ENCODE measurements around the gene EDIL3. TPM values are rescaled to one million over a fixed set of nuclear protein-coding genes. Genes with fewer than 3 reads are reported as not detected.
"Not testable (repeated sequence)": the region's sequence is repeated elsewhere in the genome, so short reads cannot be mapped to it uniquely, and the experiment has no call there.

Gene EDIL3
- total RNA-seq, 2 donors from 2014 or later: not detected

GRCh38 chr5:84370176-84370575 is 14.5 kb downstream of the EDIL3 start:
- Mint-ChIP-seq H3K36me3 (ENCODE audit: insufficient read depth in 2 of 2) (peaks cover 0 to 1% of the 10 kb centered on the region in 2 donors), H3K27ac (no peak overlapping the region), H3K27me3 (ENCODE audit: low read depth) (no peaks in the 10 kb centered on the region), H3K9me3 (no peaks in the 10 kb centered on the region), H3K4me1 (ENCODE audit: low read depth) (no peaks in the 10 kb centered on the region), H3K4me3 (no peak overlapping the region)
- ATAC-seq (replicated peaks in 1 of 2) (no peak), DNase-seq (no peak)

GRCh38 chr5:84364043-84364442 is 20.6 kb downstream of the EDIL3 start:
- DNase-seq (no peak), ATAC-seq (replicated peaks in 1 of 2) (no peak)
- Mint-ChIP-seq H3K4me1 (ENCODE audit: low read depth) (no peaks in the 10 kb centered on the region), H3K27ac (no peak overlapping the region), H3K27me3 (ENCODE audit: low read depth) (no peaks in the 10 kb centered on the region), H3K36me3 (ENCODE audit: insufficient read depth in 2 of 2) (no peaks in the 10 kb centered on the region), H3K4me3 (no peak overlapping the region), H3K9me3 (no peaks in the 10 kb centered on the region)

GRCh38 chr5:84362061-84362720 is 22.5 kb downstream of the EDIL3 start:
- H3K27ac Mint-ChIP-seq: no peak overlapping the region
- no peak for DNase-seq
- H3K27me3 Mint-ChIP-seq (ENCODE audit: low read depth): no peaks in the 10 kb centered on the region
- H3K36me3 Mint-ChIP-seq (ENCODE audit: insufficient read depth in 2 of 2): no peaks in the 10 kb centered on the region
- ATAC-seq (replicated peaks in 1 of 2): no peak
- no peaks in the 10 kb centered on the region for H3K4me1 Mint-ChIP-seq (ENCODE audit: low read depth)
- H3K4me3 Mint-ChIP-seq: no peak overlapping the region
- H3K9me3 Mint-ChIP-seq: no peaks in the 10 kb centered on the region

GRCh38 chr5:84361572-84361971 is 23.1 kb downstream of the EDIL3 start:
- ATAC-seq (replicated peaks in 1 of 2) (no peak), DNase-seq (no peak)
- Mint-ChIP-seq H3K4me3 (no peak overlapping the region), H3K36me3 (ENCODE audit: insufficient read depth in 2 of 2) (no peaks in the 10 kb centered on the region), H3K9me3 (no peaks in the 10 kb centered on the region), H3K27ac (no peak overlapping the region), H3K27me3 (ENCODE audit: low read depth) (no peaks in the 10 kb centered on the region), H3K4me1 (ENCODE audit: low read depth) (no peaks in the 10 kb centered on the region)

- H3K36me3 Mint-ChIP-seq (ENCODE audit: insufficient read depth in 2 of 2): no peaks in the 10 kb centered on the region
- no peaks in the 10 kb centered on the region for H3K27me3 Mint-ChIP-seq (ENCODE audit: low read depth)
- peaks cover 0 to 1% of the 10 kb centered on the region in 2 donors for H3K9me3 Mint-ChIP-seq
- no peak for DNase-seq
- no peaks in the 10 kb centered on the region for H3K4me1 Mint-ChIP-seq (ENCODE audit: low read depth)
- H3K4me3 Mint-ChIP-seq: no peak overlapping the region
- ATAC-seq (replicated peaks in 1 of 2): no peak
- no peak overlapping the region for H3K27ac Mint-ChIP-seq
Measured at GRCh38 chr5:84360056-84360455, 24.6 kb downstream of the EDIL3 start.

GRCh38 chr5:84354101-84354500 is 30.6 kb downstream of the EDIL3 start:
- H3K9me3 Mint-ChIP-seq: peaks cover 0 to 1% of the 10 kb centered on the region in 2 donors
- H3K27me3 Mint-ChIP-seq (ENCODE audit: low read depth): no peaks in the 10 kb centered on the region
- H3K27ac Mint-ChIP-seq: no peak overlapping the region
- H3K4me1 Mint-ChIP-seq (ENCODE audit: low read depth): no peaks in the 10 kb centered on the region
- no peaks in the 10 kb centered on the region for H3K36me3 Mint-ChIP-seq (ENCODE audit: insufficient read depth in 2 of 2)
- ATAC-seq (replicated peaks in 1 of 2): no peak
- DNase-seq: no peak
- H3K4me3 Mint-ChIP-seq: no peak overlapping the region

- Mint-ChIP-seq H3K4me1 (ENCODE audit: low read depth) (no peaks in the 10 kb centered on the region), H3K9me3 (no peaks in the 10 kb centered on the region), H3K36me3 (ENCODE audit: insufficient read depth in 2 of 2) (no peaks in the 10 kb centered on the region), H3K27ac (no peak overlapping the region), H3K27me3 (ENCODE audit: low read depth) (no peaks in the 10 kb centered on the region), H3K4me3 (no peak overlapping the region)
- DNase-seq (no peak), ATAC-seq (replicated peaks in 1 of 2) (no peak)
Measured at GRCh38 chr5:84344788-84345187, 39.9 kb downstream of the EDIL3 start.

- no peak for ATAC-seq (replicated peaks in 1 of 2)
- no peaks in the 10 kb centered on the region for H3K9me3 Mint-ChIP-seq
- H3K27ac Mint-ChIP-seq: no peak overlapping the region
- no peak overlapping the region for H3K4me3 Mint-ChIP-seq
- H3K27me3 Mint-ChIP-seq (ENCODE audit: low read depth): no peaks in the 10 kb centered on the region
- no peaks in the 10 kb centered on the region for H3K4me1 Mint-ChIP-seq (ENCODE audit: low read depth)
- no peak for DNase-seq
- H3K36me3 Mint-ChIP-seq (ENCODE audit: insufficient read depth in 2 of 2): no peaks in the 10 kb centered on the region
Measured at GRCh38 chr5:84343171-84343570, 41.5 kb downstream of the EDIL3 start.

GRCh38 chr5:84332106-84332505 is 52.6 kb downstream of the EDIL3 start:
- ATAC-seq (replicated peaks in 1 of 2): no peak
- DNase-seq: no peak
- Mint-ChIP-seq H3K9me3 (peaks cover 3 to 5% of the 10 kb centered on the region in 2 donors), H3K4me1 (ENCODE audit: low read depth) (no peaks in the 10 kb centered on the region), H3K36me3 (ENCODE audit: insufficient read depth in 2 of 2) (no peaks in the 10 kb centered on the region), H3K27ac (no peak overlapping the region), H3K27me3 (ENCODE audit: low read depth) (no peaks in the 10 kb centered on the region), H3K4me3 (no peak overlapping the region)

- no peak for ATAC-seq (replicated peaks in 1 of 2)
- no peaks in the 10 kb centered on the region for H3K27me3 Mint-ChIP-seq (ENCODE audit: low read depth)
- H3K9me3 Mint-ChIP-seq: peaks cover 0 to 2% of the 10 kb centered on the region in 2 donors
- no peak overlapping the region for H3K4me3 Mint-ChIP-seq
- no peak overlapping the region for H3K27ac Mint-ChIP-seq
- H3K4me1 Mint-ChIP-seq (ENCODE audit: low read depth): no peaks in the 10 kb centered on the region
- no peaks in the 10 kb centered on the region for H3K36me3 Mint-ChIP-seq (ENCODE audit: insufficient read depth in 2 of 2)
- DNase-seq: no peak
Measured at GRCh38 chr5:84327591-84327990, 57.1 kb downstream of the EDIL3 start.

- Mint-ChIP-seq H3K9me3 (peaks cover 4 to 9% of the 10 kb centered on the region in 2 donors), H3K4me1 (ENCODE audit: low read depth) (no peaks in the 10 kb centered on the region), H3K27ac (no peak overlapping the region), H3K27me3 (ENCODE audit: low read depth) (no peaks in the 10 kb centered on the region), H3K36me3 (ENCODE audit: insufficient read depth in 2 of 2) (peaks cover 0 to 4% of the 10 kb centered on the region in 2 donors), H3K4me3 (no peak overlapping the region)
- DNase-seq: no peak
- no peak for ATAC-seq (replicated peaks in 1 of 2)
Measured at GRCh38 chr5:84322646-84323045, 62.0 kb downstream of the EDIL3 start.

- not testable (repeated sequence) for DNase-seq; H3K27me3 Mint-ChIP-seq (ENCODE audit: low read depth); H3K27ac Mint-ChIP-seq; H3K4me1 Mint-ChIP-seq (ENCODE audit: low read depth); H3K36me3 Mint-ChIP-seq (ENCODE audit: insufficient read depth in 2 of 2); ATAC-seq (replicated peaks in 1 of 2); H3K4me3 Mint-ChIP-seq
- H3K9me3 Mint-ChIP-seq: peaks cover 13 to 15% of the 10 kb centered on the region in 2 donors
Measured at GRCh38 chr5:84317826-84318225, 66.9 kb downstream of the EDIL3 start.

GRCh38 chr5:84312280-84312679 is 72.4 kb downstream of the EDIL3 start:
- H3K4me3 Mint-ChIP-seq; DNase-seq; H3K36me3 Mint-ChIP-seq (ENCODE audit: insufficient read depth in 2 of 2); H3K27ac Mint-ChIP-seq; H3K27me3 Mint-ChIP-seq (ENCODE audit: low read depth); H3K4me1 Mint-ChIP-seq (ENCODE audit: low read depth); ATAC-seq (replicated peaks in 1 of 2): not testable (repeated sequence)
- peaks cover 4 to 13% of the 10 kb centered on the region in 2 donors for H3K9me3 Mint-ChIP-seq

GRCh38 chr5:84309850-84310249 is 74.8 kb downstream of the EDIL3 start:
- ATAC-seq (replicated peaks in 1 of 2): not testable (repeated sequence)

More at GRCh38 chr5:84309850-84310249, 74.8 kb downstream of the EDIL3 start:
- not testable (repeated sequence) for H3K27ac Mint-ChIP-seq; H3K27me3 Mint-ChIP-seq (ENCODE audit: low read depth); H3K36me3 Mint-ChIP-seq (ENCODE audit: insufficient read depth in 2 of 2); DNase-seq; H3K9me3 Mint-ChIP-seq; H3K4me1 Mint-ChIP-seq (ENCODE audit: low read depth); H3K4me3 Mint-ChIP-seq
